Measurements from ENCODE around the gene ZFAND5.

The ZFAND5 gene

DNA sequence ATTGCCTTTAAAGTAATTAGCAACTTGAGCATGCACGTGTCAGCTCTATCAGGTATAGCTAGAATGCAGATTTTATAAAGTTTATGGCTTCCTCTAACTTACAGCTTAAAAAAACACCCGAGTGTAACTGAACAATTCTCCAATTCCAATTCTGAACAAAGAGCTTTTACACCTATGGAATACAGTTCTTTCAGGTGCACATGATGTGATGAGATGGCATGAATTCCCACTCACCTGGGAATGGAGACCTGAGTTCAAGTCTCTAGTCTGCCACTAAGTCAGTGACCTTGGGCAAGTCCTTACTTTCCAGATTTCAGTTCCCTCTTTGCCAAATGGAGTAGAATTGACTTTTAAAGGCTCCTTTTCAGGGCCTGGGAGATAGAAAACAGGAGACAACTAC is 1.8 kb downstream of the ZFAND5 start:
- no peak for DNase-seq (ENCODE audit: low read depth)

DNA sequence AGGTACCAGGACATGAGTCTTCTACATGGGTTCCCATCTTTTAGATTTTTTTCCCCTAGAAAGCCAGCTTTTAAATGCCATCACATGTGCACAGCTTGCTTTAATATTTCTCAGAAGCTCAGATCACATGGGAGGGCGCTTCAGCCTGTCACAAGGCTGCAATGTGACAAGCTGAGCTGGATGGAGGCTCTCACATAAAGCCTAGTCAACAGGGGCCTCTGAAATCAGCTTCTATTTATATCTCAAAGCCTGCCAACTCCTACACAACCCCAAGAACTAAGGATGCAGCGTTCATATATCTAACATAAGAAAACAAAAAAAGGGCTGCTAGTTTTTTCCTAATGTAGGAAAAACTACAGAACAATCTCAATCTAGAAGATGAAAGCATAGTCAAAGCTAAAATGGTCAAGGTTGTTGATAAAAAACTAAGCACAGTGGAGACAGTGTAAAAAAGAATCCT is 2.3 kb downstream of the ZFAND5 start:
- peak; percentile 15 for DNase-seq (ENCODE audit: low read depth)

DNA sequence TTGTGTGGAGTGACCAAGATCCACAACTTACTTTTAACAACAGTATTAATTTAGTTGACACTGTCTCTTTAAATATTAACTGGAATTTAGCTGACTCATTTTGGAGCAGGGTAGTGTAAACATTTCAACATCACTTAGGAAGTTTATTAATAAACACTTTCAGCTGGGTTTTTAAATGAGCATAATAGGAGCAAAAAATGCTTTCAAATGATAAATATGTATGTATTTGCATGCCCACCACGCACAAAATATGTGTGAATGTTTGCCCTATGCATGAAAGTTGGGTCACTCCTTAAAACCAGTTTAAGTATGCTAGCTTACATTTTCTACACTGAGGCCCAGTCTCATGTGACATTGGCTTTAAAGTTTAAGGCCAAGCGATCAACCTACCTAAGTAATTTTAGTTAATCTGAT is 2.9 kb downstream of the ZFAND5 start:
- DNase-seq (ENCODE audit: low read depth): no peak

DNA sequence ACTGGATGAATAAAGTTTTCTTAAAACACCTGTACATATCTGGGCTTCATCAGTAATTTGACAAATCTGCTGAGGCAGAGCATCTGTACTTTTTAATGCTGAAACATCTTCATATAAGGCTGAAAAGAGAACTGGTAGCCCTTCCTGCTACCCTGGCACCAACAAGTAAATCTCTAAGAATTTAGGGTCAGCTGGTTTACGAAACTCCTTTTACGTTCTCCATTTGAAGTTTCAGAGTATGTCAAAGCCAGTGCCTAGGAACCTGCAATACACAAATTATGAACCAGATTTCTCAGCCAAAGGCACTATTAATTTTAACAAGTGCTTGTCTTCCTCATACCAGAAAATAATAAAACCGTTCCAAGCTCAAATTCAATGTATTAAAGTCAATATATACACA is 3.8 kb downstream of the ZFAND5 start:
- no peak for DNase-seq (ENCODE audit: low read depth)

DNA sequence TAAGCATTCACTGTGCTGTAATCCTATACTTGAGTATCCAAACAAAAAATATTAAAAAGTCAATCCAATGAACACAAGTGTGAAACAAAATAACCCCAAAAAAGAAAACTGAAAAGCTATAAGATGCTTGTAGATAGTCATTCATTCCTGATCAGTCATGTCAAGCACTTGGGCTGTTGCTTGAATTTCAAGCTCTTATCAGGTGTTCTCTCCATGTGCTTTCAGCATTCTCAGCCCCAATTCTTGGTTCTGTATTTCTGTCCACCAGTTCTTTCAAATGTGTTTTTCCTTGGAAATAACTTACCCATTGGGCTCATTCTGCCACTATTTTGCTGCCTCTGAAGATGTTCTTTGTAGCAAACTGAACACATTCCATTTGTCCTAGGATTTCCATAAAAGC is 4.7 kb downstream of the ZFAND5 start:
- no peak for DNase-seq (ENCODE audit: low read depth)

DNA sequence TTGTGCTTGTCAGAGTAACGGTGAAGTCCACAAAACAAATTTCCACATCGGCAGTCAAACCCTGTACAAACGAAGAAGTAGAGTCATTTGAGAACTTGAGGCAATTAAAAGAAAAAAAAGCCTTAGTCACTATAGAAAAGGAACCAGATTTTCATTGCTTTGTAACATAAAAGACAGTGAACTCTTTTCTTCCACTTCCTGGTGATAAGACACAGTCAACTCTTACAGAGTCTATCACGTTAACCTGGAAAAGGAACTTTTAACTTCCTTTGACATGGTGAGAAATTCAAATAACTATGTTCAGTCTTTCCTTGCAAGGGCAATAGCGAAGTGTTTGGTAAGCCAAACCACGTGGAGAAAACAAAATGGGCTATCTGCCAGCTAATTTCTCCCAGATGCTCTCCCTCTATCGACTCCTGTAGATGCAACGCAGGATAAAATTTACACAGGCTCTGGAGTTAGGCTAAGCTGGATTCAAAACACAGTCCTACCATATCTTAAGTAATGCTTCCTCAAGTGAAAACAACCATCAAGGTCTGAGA is 8.9 kb downstream of the ZFAND5 start:
- DNase-seq (ENCODE audit: low read depth): no peak

DNA sequence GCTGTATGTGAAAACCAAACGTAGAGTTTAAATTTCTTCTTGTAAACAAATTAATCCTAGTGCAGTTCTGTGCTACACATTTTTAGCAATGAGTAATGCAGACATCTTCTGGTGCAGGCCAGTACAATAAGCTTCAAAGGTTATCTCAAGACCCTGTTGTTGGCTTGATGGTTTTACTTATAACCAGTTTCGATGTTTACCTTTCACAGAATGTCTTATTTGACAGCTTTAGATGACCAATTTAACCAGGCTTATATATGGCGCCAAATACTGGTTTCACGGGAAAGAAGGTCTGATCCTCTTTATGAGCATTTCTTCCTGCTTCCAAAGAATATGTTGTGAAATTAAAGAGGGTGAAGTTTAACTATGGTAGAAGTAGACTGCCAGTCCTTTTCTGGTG is 9.9 kb downstream of the ZFAND5 start:
- no peak for DNase-seq (ENCODE audit: low read depth)

DNA sequence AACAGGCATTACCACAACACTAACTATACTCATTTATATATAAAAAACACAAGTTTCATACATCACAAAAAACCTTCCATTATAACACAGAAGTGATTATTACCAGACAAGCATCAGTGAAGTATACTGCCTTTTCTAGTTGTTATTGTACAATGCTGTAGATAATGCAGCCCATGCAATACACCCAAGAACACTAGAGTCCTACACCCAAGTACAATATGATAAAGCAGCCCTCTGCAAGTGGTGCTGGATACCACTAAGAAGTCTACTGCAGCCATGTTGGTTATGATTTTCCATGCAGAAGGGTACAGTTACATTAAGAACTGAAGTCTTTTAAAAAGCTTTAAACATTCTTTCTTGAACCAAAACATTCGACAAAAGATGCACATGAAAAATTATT is 10.3 kb downstream of the ZFAND5 start:
- no peak for DNase-seq (ENCODE audit: low read depth)

DNA sequence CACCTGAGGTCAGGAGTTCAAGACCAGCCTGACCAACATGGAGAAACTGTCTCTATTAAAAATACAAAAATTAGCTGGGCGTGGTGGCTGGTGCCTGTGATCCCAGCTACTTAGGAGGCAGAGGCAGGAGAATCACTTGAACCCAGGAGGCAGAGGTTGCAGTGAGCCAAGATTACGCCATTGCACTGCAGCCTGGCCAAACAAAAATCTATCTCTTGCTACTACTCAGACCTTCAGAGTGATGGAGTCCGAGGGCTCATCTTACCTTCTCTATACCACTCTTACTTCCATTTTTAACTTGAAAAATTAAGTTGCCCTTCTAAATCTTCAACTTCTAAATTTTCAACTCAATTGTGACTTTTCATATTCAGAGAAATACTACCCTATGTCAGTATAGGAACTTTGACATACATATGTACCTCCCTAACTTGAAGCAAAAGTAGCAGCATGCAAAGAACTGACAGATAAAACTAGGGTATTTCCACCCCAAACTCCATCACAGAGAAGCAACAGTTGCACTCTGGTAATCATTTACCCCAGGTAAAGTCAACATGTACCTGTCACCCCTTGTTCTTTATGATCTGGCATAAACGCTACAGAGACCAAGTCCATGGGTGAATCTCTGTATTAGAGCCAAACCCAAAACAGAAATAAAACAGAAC is 11.4 kb downstream of the ZFAND5 start:
- no peak for DNase-seq (ENCODE audit: low read depth)

DNA sequence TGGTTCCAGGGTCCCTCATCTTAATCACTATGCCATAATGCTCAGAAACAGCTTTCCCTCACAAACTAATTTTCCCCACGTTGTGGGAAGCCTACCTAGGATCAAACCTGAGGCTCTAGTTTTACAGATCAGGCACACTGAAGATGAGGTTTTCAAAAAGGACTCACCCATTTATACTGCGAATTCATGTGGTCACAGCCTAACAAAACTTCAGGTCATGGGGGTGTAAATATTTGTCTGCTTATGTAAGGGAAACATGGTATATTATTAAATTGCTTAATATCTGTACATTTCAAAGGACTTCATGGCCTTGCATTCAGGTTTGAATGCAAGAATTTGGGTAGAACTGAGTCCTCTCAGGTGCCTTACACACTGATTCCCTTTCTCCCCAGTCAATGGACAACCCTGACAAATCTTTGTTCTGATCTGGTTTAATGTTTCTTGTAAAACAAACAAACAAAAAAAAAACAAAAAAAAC is 12.1 kb downstream of the ZFAND5 start:
- DNase-seq (ENCODE audit: low read depth): no peak

DNA sequence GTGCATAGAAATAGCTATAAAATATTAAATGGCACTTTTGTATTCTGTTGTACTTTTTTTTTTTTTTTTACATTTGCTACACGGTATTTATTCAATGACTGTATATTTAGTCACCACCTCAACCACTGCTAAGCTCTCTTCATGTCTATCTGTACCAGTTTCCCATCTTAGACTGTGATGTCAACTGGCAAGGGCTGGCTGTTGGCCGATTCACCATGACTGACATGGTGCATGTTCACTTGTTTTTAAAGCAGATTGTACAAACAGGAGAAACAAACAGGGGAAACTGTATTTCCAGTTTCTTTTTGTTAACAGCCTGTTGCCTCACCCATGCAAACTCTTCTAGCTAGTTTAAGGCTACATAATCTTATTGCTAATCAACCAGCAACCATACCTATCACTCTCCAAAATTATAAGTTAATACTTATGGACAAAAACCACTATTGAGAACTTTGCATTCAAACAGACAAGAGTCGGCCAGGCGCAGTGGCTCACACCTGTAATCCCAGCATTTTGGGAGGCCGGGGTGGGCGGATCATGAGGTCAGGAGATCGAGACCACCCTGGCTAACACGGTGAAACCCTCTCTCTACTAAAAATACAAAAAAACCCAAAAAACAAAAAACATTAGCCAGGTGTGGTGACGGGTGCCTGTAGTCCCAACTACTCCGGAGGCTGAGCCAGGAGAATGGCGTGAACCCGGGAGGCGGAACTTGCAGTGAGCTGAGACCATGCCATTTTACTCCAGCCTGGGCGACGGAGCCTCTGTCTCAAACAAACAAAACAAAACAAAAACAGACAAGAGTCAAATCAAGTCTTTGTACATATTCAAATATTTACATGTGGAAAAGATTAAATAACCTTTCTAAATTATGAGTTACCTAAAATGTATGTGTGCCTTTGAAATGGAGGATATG is 13.2 kb downstream of the ZFAND5 start:
- no peak for DNase-seq (ENCODE audit: low read depth)

DNA sequence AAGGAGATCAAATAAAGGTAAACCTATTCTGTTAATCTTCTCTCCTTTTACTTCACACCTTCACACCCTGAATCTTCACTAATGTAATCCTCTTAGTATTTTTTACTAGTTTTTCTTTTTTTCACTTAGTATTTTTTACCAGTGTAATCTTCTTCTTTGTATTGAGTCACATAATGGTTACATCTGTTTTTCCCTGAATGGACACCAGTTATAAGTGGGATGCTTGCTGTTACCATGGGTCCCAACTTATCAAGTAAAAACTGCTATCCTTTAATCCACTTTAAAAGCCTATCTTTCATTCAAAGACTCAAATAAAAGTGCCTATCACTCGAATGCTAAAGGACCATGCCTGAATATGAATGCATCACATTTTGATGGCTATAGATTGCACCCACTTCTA is 15.1 kb downstream of the ZFAND5 start:
- DNase-seq (ENCODE audit: low read depth): no peak

DNA sequence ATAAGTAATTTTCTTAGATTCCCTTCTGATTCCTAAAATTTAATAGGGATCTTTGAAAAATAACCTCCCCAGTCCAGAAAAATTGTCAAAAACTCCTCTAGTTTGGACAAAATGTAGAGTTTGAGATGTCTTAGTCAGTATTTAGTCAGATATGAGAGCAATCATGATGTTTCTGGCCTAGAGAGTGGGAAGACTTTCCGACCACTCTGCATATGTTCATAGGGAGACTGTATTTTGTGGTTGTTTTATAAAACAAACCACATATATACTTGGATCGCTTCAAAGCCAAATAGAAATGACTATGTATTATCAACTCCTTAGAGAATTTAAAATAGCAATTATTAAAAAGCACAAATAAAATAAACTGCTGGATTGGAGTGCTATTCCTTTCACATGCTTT is 15.8 kb downstream of the ZFAND5 start:
- no peak for DNase-seq (ENCODE audit: low read depth)

DNA sequence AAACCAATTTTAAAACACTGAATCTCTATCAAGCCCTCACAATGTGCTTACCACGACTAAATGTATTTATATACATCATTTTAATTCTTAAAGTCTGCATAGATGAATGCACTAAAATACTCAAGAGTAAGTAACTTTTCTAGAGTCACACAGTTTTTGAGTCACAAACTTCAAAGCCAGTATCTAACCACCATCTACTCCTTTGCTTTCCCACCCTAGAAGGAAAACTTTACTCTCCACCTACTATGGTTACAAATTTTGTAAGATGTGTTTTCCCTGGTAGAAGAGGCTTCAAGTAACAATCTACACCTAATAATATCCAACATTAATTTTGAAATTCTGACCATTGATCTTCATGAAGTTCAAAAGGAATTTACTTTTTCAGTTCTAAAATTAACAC is 18.7 kb downstream of the ZFAND5 start:
- DNase-seq (ENCODE audit: low read depth): no peak

DNA sequence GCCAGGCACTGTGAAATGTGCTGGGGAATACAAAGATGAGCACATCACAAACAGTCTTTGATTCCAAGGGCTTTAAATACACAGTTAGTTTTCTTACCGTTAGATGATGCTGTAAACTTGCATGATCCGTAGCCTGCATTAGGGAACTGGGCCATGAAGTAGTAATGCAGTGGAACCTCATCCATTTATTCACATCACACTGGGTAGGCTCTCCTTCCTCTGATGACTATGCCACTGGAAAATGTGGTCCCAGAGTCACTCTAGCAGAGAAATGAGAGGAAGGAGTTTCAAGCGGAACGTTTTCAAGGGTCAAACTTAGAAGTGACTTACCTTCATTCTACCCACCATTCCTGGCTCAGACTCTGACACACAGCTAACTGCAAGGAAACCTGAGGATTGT is 26.4 kb downstream of the ZFAND5 start:
- no peak for DNase-seq (ENCODE audit: low read depth)

DNA sequence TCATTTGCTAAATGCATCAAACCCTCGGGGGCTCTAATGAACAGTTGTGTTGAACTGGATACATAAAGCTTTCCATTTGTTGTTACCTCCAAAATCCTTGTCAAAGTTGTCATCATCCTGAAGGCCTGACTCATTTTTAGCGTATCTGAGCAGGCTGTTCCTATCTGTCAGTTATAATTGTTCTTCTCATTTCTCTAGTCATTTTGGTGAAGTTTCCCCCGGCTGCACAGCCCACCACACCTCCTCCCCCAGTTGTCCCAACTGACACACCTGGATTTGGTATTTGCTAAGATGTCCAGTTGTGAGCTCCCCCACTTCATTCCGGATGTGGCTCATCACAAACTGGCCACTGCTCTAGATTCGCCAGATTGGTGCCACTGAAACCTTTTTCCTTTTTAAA is 27.7 kb downstream of the ZFAND5 start:
- no peak for DNase-seq (ENCODE audit: low read depth)

DNA sequence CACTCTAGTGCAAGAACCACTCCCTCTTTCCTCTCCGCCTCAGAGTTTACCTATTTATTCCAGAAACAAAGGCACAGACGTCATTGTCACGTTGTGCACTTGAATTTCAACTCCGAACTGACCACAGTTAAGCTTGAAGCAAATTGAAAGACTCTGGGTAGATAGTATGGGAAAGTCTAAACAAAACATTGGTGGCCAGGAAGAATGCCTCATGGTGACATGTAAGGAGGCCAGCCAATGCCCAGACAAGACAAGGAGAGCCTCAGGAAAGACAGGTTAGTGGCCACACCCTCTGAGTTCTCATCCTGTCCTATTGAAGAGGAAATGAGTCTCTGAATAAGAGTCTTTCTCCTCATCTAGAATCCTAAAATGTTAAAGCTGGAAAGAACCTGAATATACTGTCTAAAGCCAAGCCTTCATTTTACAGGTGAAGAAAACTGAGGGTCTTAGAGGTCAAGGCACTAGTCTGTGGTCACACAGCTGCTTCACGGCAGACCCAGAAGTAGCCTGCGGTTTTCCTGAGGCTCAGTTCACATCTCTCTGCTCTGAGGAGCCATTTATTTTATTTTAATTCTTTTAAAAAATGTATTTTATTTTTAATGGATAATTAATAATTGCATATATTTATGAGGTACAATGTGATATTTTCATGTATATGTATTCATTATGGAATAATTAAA is 30.2 kb downstream of the ZFAND5 start:
- DNase-seq (ENCODE audit: low read depth): no peak

DNA sequence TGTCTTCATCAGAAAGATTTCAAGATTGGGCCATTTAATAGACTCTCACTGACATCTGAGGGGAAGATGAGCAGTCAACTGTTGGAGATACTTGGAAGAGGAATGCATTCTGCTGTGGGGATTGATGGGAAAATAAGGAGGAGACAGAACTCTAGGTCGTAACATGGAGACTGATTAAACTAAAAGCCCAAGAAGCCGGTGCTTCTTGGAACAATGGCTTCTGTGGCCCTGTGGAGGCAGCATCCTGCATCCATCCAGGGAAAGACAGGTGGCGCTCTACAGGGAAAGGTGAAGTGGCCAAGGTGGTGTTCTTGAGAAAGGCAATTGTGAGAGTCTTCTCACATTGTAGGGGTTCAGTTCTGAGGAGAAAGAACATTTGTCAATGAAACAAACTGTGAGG is 31.3 kb downstream of the ZFAND5 start:
- DNase-seq (ENCODE audit: low read depth): no peak

DNA sequence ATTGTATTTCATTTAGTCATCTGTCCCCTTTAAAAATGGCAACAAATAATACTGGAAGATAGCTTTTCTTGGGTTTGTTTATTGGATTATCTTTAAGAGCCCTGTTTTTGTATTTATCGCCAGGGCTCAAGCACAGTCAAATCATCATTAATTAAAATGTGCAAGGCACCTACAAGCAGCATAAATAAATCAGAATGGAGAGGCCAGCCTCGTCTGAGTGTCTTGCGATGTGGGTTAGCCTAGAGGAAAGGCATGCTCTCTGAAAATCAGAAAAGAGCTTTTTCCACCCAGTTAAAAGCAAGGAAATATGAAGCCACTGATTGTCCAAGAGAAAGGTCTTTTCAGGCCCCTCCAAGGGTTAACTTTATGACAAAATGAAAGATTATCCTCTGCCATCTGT is 31.8 kb downstream of the ZFAND5 start:
- no peak for DNase-seq (ENCODE audit: low read depth)

DNA sequence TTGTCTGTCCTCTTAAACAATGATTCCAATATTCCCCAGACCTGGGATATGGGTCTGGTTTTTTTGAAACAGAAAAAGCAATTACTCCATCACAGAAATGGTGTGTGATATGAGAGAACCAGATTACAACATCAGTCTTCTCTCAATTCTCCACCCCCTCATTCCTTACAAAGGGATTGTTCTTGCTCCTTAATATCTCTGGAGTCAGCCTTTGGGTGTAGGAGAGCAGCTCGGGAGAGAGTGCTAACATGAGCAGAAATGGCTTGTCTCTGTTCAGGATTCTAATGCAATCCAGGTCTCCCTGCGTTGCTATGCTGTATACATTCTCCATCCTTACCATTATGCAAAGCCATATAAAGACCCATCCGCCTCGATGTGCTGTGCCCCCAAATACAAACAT is 32.7 kb downstream of the ZFAND5 start:
- DNase-seq (ENCODE audit: low read depth): no peak

DNA sequence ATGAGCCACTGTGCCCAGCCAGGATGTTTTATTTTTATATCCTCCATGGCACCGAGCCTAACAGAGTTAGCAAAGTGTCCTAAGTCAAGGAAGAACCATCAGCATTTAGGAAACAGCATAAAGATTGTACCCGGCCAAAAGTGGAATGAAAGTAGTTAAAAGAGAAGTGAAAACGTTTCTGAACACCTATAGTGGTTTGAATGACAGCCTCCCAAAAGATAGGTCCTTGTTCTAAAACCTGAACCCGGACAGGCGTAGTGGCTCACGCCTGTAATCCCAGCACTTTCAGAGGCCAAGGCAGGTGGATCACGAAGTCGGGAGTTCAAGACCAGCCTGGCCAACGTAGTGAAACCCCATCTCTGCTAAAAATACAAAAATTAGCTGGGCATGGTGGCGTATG is 37.4 kb downstream of the ZFAND5 start:
- DNase-seq (ENCODE audit: low read depth): no peak

DNA sequence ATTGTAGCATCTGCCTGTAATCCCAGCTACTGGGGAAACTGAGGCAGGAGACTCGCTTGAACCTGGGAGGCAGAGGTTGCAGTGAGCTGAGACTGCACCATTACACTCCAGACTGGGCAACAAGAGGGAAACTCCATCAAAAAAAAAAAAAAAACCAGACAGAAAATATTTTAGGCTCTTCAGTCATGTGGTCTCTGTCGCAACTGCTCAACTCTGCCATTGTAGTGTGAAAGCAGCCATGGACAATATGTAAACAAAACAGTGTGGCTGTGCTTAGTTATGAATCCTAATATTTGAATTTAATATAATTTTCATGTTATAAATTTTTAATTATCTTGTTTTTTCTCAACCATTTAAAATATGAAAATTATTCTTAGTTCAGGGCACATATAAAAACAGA is 38.4 kb downstream of the ZFAND5 start:
- no peak for DNase-seq (ENCODE audit: low read depth)

DNA sequence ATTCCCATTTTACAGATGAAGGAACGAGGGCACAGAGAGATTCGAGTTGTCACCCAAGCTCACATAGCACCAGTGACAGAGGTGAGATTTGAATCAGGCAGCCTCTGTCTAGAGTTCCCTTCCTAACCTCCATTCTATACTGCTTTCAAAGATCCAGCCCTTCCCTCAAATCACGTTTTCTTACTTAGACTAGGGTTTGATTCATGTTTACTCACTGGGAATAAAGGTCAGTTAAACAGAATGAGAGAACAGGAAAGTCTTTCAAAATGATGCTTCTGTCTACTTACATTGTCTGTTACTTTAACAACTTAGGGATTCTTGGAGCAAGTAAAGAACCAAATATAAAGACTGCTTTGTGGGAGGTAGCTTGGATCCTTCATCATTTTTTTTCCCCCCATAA is 40.0 kb downstream of the ZFAND5 start:
- no peak for DNase-seq (ENCODE audit: low read depth)

All from stimulated activated CD8-positive, alpha-beta memory T cell treated with anti-CD3 and anti-CD28 coated beads, Interleukin-4, amount 100 ng/mL, for 24 hours (primary cell).